K562 (cell line): ENCODE results near the gene CELSR2. TPM values are rescaled to one million over a fixed set of nuclear protein-coding genes. Genes with fewer than 3 reads are reported as not detected.
A peak's percentile ranks its signal among the peaks of the same experiment; 100 is the strongest.

ENCODE experiments used
- ARID3B ChIP-seq: fragments of 250-450 bp; sonication (Bioruptor Pico); IDR thresholded peaks from 2 replicates; pipeline ENCODE4 v1.4.0; 2020; ENCODE audit warnings: borderline replicate concordance
- EGR1 ChIP-seq: fragments of 450-650 bp; conservative IDR thresholded peaks from 2 replicates; pipeline ENCODE4 v1.6.1; 2017; ENCODE audit warnings: mild to moderate bottlenecking
- ETV1 ChIP-seq: fragments of 450-650 bp; conservative IDR thresholded peaks from 2 replicates; pipeline ENCODE4 v1.6.1; 2016; ENCODE audit warnings: missing genetic modification characterization, control low read depth, low read depth, missing compliant biosample characterization
- HMBOX1 ChIP-seq: sonication (generic); IDR thresholded peaks from 2 replicates; pipeline ENCODE4 v1.6.1; 2016
- MAZ ChIP-seq, 2 experiments: fragments of 450-650 bp in 1 of 2; sonication (generic) in 1 of 2; formaldehyde crosslinking; IDR thresholded peaks in 1 of 2; conservative IDR thresholded peaks in 1 of 2; 2 replicates each; pipeline versions ENCODE4 v1.4.0 to v1.5.0; 2020; ENCODE audit warnings: mild to moderate bottlenecking in 1 of 2, missing genetic modification reagents in 1 of 2
- MCM3 ChIP-seq: fragments of 450-650 bp; IDR thresholded peaks from 2 replicates; pipeline ENCODE4 v1.6.1; 2016
- RNF2 ChIP-seq: sonication (generic); IDR thresholded peaks from 2 replicates; pipeline ENCODE4 v1.6.1; 2016
- SAP30 ChIP-seq: fragments of 200-600 bp; sonication (generic); IDR thresholded peaks from 2 replicates; pipeline ENCODE4 v1.6.1; 2012; ENCODE audit warnings: borderline replicate concordance, low read depth, mild to moderate bottlenecking, moderate library complexity, low read length, control low read depth, inconsistent platforms; ENCODE audit not compliant: insufficient read depth, poor library complexity, severe bottlenecking
- SIN3A ChIP-seq, 2 experiments: fragments of 150-350 bp in 1 of 2; IDR thresholded peaks; 2 replicates each; pipeline ENCODE4 v1.6.1; 2011 to 2016; ENCODE audit warnings: borderline replicate concordance in 2 of 2, low read depth in 2 of 2, low read length in 2 of 2, mild to moderate bottlenecking in 2 of 2, moderate library complexity in 2 of 2; ENCODE audit not compliant: control insufficient read depth in 1 of 2
- SP1 ChIP-seq: sonication (generic); formaldehyde crosslinking; IDR thresholded peaks from 2 replicates; pipeline ENCODE4 v1.8.1; 2022; ENCODE audit warnings: mild to moderate bottlenecking, missing genetic modification reagents
- XRCC4 ChIP-seq: IDR thresholded peaks from one replicate; pipeline ENCODE4 v1.6.1; 2011; ENCODE audit not compliant: insufficient read depth, insufficient read length; ENCODE audit errors: extremely low read depth
- ZKSCAN1 ChIP-seq: fragments of 150-350 bp; IDR thresholded peaks from 2 replicates; pipeline ENCODE4 v1.6.1; 2016; ENCODE audit warnings: low read depth, low read length
- ZKSCAN3 ChIP-seq: fragments of 250-450 bp; sonication (Bioruptor Pico); IDR thresholded peaks from 2 replicates; pipeline ENCODE4 v1.4.0; 2020
- ZNF408 ChIP-seq: fragments of 250-450 bp; sonication (Bioruptor Pico); IDR thresholded peaks from 2 replicates; pipeline ENCODE4 v1.4.0; 2020; ENCODE audit warnings: low read depth, mild to moderate bottlenecking, moderate library complexity
- ZNF431 ChIP-seq: sonication (generic); formaldehyde crosslinking; IDR thresholded peaks from 2 replicates; pipeline ENCODE4 v1.8.0; 2022; ENCODE audit warnings: mild to moderate bottlenecking, missing genetic modification reagents
- ZNF830 ChIP-seq: fragments of 250-450 bp; sonication (Bioruptor Pico); IDR thresholded peaks from 2 replicates; pipeline ENCODE4 v1.5.0; 2021; ENCODE audit warnings: mild to moderate bottlenecking
- ZSCAN32 ChIP-seq: fragments of 450-650 bp; formaldehyde crosslinking; IDR thresholded peaks from 2 replicates; pipeline ENCODE4 v1.4.0; 2020; ENCODE audit warnings: mild to moderate bottlenecking, moderate library complexity
- polyA plus RNA-seq, 8 experiments: library from polyadenylated mRNA; depleted of rRNA in 4 of 8; stranded (reverse) in 5 of 8; unstranded in 3 of 8; fragments of >200 nt; fragmentation: Nextera tagmentation in 2 of 8; fragmentation: Illumina TruSeq in 1 of 8; extraction: Ambion mirVana in 2 of 8; extraction: Trizol in 1 of 8; gene quantifications; 2 replicates each; pipeline versions ENCODE4 v1.2.1 to v1.2.3, GENCODE V29; 2011 to 2014; ENCODE audit warnings: inconsistent platforms in 1 of 8, missing spikeins in 1 of 8
- total RNA-seq, 7 experiments: library from RNA; depleted of rRNA in 6 of 7; stranded (reverse); fragments of >200 nt in 6 of 7; fragmentation: Illumina TruSeq in 2 of 7; extraction: Trizol in 2 of 7; gene quantifications; 2 replicates each; pipeline versions ENCODE4 v1.2.1 to v1.2.3, GENCODE V29; 2011 to 2021; ENCODE audit warnings: low replicate concordance in 1 of 7
- TF ChIP-seq, protein P1 (sequence below): sonication (generic); formaldehyde crosslinking; IDR thresholded peaks from 2 replicates; pipeline ENCODE4 v1.8.0; 2022; ENCODE audit warnings: mild to moderate bottlenecking, missing genetic modification reagents
- TF ChIP-seq, protein P2 (sequence below): sonication (generic); formaldehyde crosslinking; IDR thresholded peaks from 2 replicates; pipeline ENCODE4 v1.8.1; 2023; ENCODE audit warnings: mild to moderate bottlenecking, missing genetic modification reagents
- TF ChIP-seq, protein P3 (sequence below): fragments of 450-650 bp; IDR thresholded peaks from 2 replicates; pipeline ENCODE4 v1.6.1; 2014; ENCODE audit warnings: low read depth, mild to moderate bottlenecking, moderate library complexity, borderline replicate concordance

The CELSR2 gene
- total and polyA plus RNA-seq, 9 of the 15 experiments (the other 6 are each of a cell fraction or from before 2014, with no cell fraction given): 0.31 to 21.9 (median 4.2) TPM

DNA sequence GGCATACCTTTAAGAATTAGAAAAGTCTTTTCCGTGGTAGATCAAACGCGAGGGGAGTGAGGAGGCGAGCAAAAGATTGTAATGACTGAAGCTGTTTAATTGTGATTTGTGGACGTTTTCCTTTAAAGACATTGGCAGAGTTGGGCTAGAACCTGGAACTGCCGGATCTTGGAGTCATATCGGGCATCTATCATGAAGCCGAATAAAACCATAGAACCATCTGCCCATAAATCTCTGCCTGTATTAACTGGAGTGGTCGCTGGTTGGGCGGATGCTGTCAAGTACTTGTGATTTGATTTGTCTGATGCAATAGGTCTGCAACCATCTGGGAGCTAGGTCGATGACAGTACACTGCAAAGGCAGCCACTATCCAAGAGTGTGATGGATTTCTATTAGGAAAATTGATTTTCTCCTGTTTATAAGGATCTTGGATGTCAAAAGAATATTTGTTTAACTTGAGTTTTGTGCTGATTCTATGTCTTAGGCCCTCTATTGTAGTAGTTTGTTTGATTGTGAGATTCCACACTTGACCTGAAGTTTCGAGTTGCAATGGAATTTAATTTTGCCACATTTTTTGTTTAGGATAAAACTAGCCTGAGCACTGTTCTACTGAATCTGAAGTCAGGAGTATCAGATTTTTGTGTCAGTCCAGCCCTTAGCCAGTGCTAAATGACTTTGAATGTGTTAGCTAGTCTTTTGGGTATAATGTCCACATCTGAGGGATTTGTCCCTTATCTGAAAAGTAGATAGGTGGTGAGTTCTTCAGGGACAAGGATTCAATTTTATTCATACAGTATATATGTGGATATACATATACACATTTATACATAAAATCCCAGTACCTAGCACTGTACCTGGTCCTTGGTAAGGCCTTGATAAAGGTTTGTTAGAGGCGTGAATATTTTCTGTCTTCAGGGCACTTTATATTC is 34.4 kb upstream of the CELSR2 start (continued):
- TF ChIP-seq MCM3: no peak
- no peak for TF ChIP-seq SP1
- TF ChIP-seq ZKSCAN3 (CRISPR knock-in tag): no peak
- no peak for TF ChIP-seq XRCC4
- peak; percentile 73; the same call in 1 of the 2 replicates for TF ChIP-seq ARID3B
- TF ChIP-seq, protein P1, sequence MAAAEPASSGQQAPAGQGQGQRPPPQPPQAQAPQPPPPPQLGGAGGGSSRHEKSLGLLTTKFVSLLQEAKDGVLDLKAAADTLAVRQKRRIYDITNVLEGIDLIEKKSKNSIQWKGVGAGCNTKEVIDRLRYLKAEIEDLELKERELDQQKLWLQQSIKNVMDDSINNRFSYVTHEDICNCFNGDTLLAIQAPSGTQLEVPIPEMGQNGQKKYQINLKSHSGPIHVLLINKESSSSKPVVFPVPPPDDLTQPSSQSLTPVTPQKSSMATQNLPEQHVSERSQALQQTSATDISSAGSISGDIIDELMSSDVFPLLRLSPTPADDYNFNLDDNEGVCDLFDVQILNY (CRISPR knock-in tag): no peak
- TF ChIP-seq, protein P2, sequence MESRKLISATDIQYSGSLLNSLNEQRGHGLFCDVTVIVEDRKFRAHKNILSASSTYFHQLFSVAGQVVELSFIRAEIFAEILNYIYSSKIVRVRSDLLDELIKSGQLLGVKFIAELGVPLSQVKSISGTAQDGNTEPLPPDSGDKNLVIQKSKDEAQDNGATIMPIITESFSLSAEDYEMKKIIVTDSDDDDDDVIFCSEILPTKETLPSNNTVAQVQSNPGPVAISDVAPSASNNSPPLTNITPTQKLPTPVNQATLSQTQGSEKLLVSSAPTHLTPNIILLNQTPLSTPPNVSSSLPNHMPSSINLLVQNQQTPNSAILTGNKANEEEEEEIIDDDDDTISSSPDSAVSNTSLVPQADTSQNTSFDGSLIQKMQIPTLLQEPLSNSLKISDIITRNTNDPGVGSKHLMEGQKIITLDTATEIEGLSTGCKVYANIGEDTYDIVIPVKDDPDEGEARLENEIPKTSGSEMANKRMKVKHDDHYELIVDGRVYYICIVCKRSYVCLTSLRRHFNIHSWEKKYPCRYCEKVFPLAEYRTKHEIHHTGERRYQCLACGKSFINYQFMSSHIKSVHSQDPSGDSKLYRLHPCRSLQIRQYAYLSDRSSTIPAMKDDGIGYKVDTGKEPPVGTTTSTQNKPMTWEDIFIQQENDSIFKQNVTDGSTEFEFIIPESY (CRISPR knock-in tag): no peak
- no peak for TF ChIP-seq HMBOX1
- TF ChIP-seq ZNF408 (CRISPR knock-in tag): no peak
- peak; percentile 58; the same call in 1 of the 2 replicates for TF ChIP-seq ZNF431
- TF ChIP-seq, protein P3, sequence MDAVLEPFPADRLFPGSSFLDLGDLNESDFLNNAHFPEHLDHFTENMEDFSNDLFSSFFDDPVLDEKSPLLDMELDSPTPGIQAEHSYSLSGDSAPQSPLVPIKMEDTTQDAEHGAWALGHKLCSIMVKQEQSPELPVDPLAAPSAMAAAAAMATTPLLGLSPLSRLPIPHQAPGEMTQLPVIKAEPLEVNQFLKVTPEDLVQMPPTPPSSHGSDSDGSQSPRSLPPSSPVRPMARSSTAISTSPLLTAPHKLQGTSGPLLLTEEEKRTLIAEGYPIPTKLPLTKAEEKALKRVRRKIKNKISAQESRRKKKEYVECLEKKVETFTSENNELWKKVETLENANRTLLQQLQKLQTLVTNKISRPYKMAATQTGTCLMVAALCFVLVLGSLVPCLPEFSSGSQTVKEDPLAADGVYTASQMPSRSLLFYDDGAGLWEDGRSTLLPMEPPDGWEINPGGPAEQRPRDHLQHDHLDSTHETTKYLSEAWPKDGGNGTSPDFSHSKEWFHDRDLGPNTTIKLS: 0 out of 2 replicates have a peak, but pooled peaks have one; percentile 40
- 0 out of 2 replicates have a peak, but pooled peaks have one; percentile 40 for TF ChIP-seq ZNF830 (CRISPR knock-in tag)
- no peak for TF ChIP-seq SAP30
- TF ChIP-seq ETV1 (tag): peak; percentile 95
- peak; percentile 99 for TF ChIP-seq ZSCAN32 (CRISPR knock-in tag)
- peak in 1 of 2 experiments; percentile 77; a peak in 1 of 4 replicates for TF ChIP-seq SIN3A (IDR thresholded peaks at IDR 0.05; ENCODE audit: borderline replicate concordance in 2 of 2, control insufficient read depth in 1 of 2, low read depth in 2 of 2, low read length in 2 of 2)
- TF ChIP-seq MAZ (CRISPR knock-in tag; conservative IDR thresholded peaks at IDR 0.05 in 1 of 2, IDR thresholded peaks at IDR 0.05 in 1 of 2): 0 out of 4 replicates have a peak, but pooled peaks have one; percentile 28 to 39
- no peak for TF ChIP-seq EGR1
- peak; percentile 82 for TF ChIP-seq RNF2
- no peak for TF ChIP-seq ZKSCAN1
